GM12872 (cell line): Measurements from ENCODE around the gene BUD31.
A peak's percentile ranks its signal among the peaks of the same experiment; 100 is the strongest.

Experiments
- TF ChIP-seq, protein P1 (sequence below): IDR thresholded peaks from 3 replicates; pipeline ENCODE4 v1.5.1; 2011; ENCODE audit warnings: low read depth, mild to moderate bottlenecking, low read length, moderate library complexity; ENCODE audit not compliant: insufficient read depth

BUD31 gene

DNA sequence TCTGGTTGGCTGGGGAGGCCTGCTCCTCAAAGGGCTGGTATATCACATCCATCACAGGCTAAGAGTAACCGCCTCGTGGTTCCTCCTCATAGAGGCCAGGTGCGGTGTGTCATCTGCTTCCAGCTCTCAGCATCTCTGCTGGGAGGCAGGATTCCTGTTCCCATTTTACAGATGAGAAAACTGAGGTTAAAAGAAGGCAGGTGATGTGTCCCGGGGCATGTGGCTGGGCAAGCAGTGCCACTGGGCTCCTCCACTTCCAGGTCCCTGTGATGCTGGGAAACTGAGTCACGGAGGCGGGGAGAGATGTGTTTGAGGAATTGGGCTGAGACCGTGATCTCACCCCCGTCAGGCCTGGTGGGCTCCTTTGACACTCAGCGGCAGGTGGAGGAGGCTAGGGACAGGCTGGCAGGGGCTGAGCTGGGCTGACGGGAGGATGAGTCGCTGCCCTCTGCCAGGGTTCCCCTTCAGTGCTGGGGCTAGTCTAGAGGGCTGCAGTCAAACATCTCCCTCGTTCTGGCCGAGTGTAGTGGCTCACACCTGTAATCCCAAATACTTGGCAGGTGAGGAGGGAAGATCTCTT is 24.9 kb upstream of the BUD31 start:
- TF ChIP-seq, protein P1, sequence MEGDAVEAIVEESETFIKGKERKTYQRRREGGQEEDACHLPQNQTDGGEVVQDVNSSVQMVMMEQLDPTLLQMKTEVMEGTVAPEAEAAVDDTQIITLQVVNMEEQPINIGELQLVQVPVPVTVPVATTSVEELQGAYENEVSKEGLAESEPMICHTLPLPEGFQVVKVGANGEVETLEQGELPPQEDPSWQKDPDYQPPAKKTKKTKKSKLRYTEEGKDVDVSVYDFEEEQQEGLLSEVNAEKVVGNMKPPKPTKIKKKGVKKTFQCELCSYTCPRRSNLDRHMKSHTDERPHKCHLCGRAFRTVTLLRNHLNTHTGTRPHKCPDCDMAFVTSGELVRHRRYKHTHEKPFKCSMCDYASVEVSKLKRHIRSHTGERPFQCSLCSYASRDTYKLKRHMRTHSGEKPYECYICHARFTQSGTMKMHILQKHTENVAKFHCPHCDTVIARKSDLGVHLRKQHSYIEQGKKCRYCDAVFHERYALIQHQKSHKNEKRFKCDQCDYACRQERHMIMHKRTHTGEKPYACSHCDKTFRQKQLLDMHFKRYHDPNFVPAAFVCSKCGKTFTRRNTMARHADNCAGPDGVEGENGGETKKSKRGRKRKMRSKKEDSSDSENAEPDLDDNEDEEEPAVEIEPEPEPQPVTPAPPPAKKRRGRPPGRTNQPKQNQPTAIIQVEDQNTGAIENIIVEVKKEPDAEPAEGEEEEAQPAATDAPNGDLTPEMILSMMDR, result no peak

DNA sequence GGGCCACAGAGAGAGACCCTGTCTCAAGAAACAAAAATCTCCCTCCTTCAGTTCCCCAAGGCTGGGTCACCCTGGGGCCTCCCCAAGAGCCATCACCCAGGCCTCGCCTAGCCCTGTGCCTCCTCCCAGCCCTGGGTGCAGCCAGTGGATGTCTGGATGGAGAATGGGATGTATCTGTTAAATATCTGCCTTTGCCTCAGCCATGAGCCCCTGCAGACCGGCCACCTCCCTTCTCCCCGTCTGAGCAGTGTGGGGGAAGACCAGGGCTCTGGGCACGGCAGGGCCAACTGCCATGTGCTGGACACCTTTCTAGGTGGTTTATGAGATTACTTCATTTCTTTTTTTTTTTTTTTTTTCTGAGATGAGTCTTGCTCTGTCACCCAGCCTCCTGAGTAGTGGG is 24.2 kb upstream of the BUD31 start:
- TF ChIP-seq, protein P1, result no peak

DNA sequence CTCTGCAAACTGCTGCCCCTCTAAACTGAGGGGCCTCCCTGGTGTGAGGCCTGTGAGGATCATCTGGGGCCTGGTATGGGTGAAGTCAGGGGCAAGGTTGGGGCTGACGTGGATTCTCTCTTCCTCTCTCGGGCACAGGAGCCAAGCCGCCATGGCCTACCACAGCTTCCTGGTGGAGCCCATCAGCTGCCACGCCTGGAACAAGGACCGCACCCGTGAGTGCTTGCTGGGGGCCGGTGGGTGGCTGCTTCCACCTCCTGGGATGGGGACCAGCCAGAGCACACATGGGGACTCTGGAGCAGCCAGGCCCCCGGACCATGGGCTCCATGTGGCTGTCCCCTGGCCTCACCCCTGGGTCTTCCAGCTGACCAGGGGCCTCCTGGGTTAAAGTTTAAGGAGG is 23.2 kb upstream of the BUD31 start:
- TF ChIP-seq, protein P1, result no peak

DNA sequence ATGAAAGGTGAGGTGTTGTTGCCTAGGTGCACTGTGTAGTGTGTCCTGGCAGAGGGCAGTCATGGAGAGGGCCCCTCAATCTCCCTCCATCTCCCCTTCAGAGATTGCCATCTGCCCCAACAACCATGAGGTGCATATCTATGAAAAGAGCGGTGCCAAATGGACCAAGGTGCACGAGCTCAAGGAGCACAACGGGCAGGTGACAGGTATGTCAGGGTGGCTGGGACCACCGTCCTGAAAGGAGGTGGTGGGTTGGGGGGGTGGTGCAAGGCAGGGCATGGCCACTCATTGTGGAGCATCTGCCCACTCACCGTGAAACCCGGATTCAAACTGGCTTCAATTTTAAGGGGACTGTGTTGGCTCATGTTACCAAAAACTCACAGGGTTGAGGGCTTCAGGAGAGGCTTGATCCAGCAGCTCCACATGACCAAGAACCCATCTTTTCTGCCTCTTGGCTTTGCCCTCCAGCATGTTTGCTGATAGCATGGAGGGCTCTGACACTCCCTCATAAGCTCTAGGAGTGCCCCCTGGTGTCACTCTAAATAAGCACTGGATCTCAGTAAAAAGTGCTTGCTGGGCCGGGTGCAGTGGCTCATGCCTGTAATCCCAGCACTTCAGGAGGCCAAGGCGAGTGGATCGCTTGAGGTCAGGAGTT is 22.1 kb upstream of the BUD31 start:
- TF ChIP-seq, protein P1, result peak; percentile 48

DNA sequence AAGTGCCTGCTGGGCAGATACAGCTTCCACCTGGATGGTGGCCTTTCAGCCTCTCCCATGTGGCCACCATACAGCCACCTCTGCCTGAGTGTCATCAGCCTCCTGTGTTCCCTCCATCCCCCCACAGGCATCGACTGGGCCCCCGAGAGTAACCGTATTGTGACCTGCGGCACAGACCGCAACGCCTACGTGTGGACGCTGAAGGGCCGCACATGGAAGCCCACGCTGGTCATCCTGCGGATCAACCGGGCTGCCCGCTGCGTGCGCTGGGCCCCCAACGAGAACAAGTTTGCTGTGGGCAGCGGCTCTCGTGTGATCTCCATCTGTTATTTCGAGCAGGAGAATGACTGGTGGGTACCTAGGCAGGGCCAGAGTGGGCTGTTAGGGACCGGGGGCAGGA is 20.9 kb upstream of the BUD31 start:
- TF ChIP-seq, protein P1, result no peak

DNA sequence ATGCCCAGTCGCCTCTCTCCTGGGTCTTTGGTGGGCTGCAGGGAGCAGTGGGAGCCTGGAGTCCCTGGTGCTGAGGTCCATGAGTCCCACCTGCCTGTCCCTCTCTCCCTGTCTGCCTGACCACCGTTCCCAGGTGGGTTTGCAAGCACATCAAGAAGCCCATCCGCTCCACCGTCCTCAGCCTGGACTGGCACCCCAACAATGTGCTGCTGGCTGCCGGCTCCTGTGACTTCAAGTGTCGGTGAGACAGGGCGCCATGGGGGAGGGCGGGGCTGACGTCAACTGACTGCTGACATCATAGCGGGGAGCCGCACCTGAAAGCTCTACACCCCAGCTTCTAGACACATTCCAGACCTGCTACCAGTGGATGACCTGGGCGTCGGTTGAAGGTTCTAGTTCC is 19.0 kb upstream of the BUD31 start:
- TF ChIP-seq, protein P1, result no peak

DNA sequence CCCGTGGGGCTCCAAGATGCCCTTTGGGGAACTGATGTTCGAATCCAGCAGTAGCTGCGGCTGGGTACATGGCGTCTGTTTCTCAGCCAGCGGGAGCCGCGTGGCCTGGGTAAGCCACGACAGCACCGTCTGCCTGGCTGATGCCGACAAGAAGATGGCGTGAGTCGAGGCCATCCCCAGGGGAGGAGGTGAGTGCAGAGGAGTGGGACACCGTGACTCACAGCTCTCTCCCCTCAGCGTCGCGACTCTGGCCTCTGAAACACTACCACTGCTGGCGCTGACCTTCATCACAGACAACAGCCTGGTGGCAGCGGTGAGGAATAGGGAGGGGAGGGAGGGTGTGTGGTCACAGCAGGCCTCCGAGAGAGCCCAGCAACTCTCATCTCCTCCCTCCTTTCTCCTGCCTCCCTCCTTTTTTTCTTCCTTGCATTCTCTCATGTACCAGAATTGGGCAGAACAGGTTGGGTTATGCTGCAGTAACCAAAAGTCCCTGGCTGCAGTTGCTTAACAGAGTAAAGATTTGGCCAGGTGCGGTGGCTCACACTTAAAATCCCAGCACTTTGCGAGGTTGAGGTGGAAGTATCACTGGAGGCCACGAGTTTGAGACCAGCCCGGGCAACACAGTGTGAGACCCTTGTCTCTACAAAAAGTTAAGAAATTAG is 17.7 kb upstream of the BUD31 start:
- TF ChIP-seq, protein P1, result no peak
